Measurements from ENCODE around the gene RTN4.

GRCh38 chr2:55062754-55063153, 12.5 kb upstream of the RTN4 start:
- no peak for TF ChIP-seq POLR2A (IDR thresholded peaks at IDR 0.05)
- TF ChIP-seq, protein P1, sequence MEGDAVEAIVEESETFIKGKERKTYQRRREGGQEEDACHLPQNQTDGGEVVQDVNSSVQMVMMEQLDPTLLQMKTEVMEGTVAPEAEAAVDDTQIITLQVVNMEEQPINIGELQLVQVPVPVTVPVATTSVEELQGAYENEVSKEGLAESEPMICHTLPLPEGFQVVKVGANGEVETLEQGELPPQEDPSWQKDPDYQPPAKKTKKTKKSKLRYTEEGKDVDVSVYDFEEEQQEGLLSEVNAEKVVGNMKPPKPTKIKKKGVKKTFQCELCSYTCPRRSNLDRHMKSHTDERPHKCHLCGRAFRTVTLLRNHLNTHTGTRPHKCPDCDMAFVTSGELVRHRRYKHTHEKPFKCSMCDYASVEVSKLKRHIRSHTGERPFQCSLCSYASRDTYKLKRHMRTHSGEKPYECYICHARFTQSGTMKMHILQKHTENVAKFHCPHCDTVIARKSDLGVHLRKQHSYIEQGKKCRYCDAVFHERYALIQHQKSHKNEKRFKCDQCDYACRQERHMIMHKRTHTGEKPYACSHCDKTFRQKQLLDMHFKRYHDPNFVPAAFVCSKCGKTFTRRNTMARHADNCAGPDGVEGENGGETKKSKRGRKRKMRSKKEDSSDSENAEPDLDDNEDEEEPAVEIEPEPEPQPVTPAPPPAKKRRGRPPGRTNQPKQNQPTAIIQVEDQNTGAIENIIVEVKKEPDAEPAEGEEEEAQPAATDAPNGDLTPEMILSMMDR (IDR thresholded peaks at IDR 0.05 in 4 of 5, conservative IDR thresholded peaks at IDR 0.05 in 1 of 5) = no peak

All from gastrocnemius medialis (tissue), 4 donors.